ENCODE data around the gene IGSF11. TPM values are rescaled to one million over a fixed set of nuclear protein-coding genes. Genes with fewer than 3 reads are reported as not detected.

The IGSF11 gene
- total and polyA plus RNA-seq, 2 of the 4 experiments (the other 2 are of a cell fraction), result 0.18 TPM; not detected in 1

GRCh38 chr3:118932822-118933558, 101.7 kb downstream of the IGSF11 start:
- H3K23ac ChIP-seq (ENCODE audit: low read depth, low read length), result no peak overlapping the region
- H3K27ac ChIP-seq (ENCODE audit: insufficient read depth, low read length), result no peak overlapping the region
- dilution Hi-C loops (cut with HindIII; ENCODE audit: low sequenced_read_pairs, unreplicated experiment) (no loop called here), in situ Hi-C loops (cut with MboI; ENCODE audit: low sequenced_read_pairs) (no loop called here), intact Hi-C loops (cut with micrococcal nuclease) (no loop called here)
- no peak overlapping the region for H3K14ac ChIP-seq (replicated peaks; ENCODE audit: low read depth, low read length)
- no peaks in the 10 kb centered on the region for H3K9me1 ChIP-seq (ENCODE audit: insufficient read depth, low read length)
- CTCF ChIA-PET, result interaction anchor here (1.5 kb wide), 1 partner anchor 49 kb away, joined by 3 read pairs; no protein-coding TSS in a partner anchor
- no peak overlapping the region for H3K56ac ChIP-seq (ENCODE audit: extremely low read depth, insufficient read depth, low read length)
- no peak overlapping the region for H4K8ac ChIP-seq (ENCODE audit: low read depth in 2 of 2, low read length in 2 of 2)
- H2BK5ac ChIP-seq (ENCODE audit: low read depth, low read length, poor library complexity, severe bottlenecking), result no peak overlapping the region
- H3K4me3 ChIP-seq (ENCODE audit: insufficient read depth, low read depth, low read length), result no peak overlapping the region
- no peaks in the 10 kb centered on the region for H3K27me3 ChIP-seq (ENCODE audit: control insufficient read depth, insufficient read depth, low read length)
- no TSS peak for BruUV-seq (replicated peaks)
- no peak overlapping the region for H2AK5ac ChIP-seq (ENCODE audit: low read depth, low read length)
- H3K18ac ChIP-seq (ENCODE audit: low read depth, low read length), result no peak overlapping the region
- no peaks in the 10 kb centered on the region for H3K79me1 ChIP-seq (ENCODE audit: low read depth in 1 of 2, low read length in 2 of 2)
- no peak overlapping the region for H3K4me2 ChIP-seq (ENCODE audit: low read depth, low read length)
- DNase-seq (no peak), ATAC-seq (ENCODE audit: low read depth) (no peak)
- no peak overlapping the region for H4K91ac ChIP-seq (ENCODE audit: insufficient read depth, low read depth, low read length)
- no peak overlapping the region for H2BK20ac ChIP-seq (ENCODE audit: low read depth, low read length)
- no peak for TF ChIP-seq NFE2L2 (IDR thresholded peaks at IDR 0.05; ENCODE audit: low read depth, low read length)
- no peak for TF ChIP-seq POLR2A (IDR thresholded peaks at IDR 0.05; ENCODE audit: low read depth, low read length)
- no peak for TF ChIP-seq FOS (IDR thresholded peaks at IDR 0.05; ENCODE audit: low read depth, low read length)
- no peak for TF ChIP-seq CTCF (conservative IDR thresholded peaks at IDR 0.05; ENCODE audit: low read depth, low read length)
- TF ChIP-seq RFX5 (IDR thresholded peaks at IDR 0.05; ENCODE audit: low read depth, low read length), result no peak
- no peak for TF ChIP-seq CHD1 (IDR thresholded peaks at IDR 0.05; ENCODE audit: low read depth, low read length)
- TF ChIP-seq MAFK (IDR thresholded peaks at IDR 0.05; ENCODE audit: low read depth, low read length), result no peak
- no peak for TF ChIP-seq BHLHE40 (IDR thresholded peaks at IDR 0.05; ENCODE audit: low read depth, low read length)
- no peak for TF ChIP-seq RAD21 (IDR thresholded peaks at IDR 0.05; ENCODE audit: low read length)
- TF ChIP-seq RCOR1 (IDR thresholded peaks at IDR 0.05; ENCODE audit: insufficient replicate concordance, low read length), result no peak
- TF ChIP-seq MAZ (IDR thresholded peaks at IDR 0.05; ENCODE audit: borderline replicate concordance, low read depth, low read length), result no peak
- no peaks in the 10 kb centered on the region for H3K36me3 ChIP-seq (ENCODE audit: control insufficient read depth, insufficient read depth, low read length)
- no peaks in the 10 kb centered on the region for H3K9me3 ChIP-seq (ENCODE audit: control insufficient read depth, insufficient read depth, low read length)
- no peak overlapping the region for H2AFZ ChIP-seq (replicated peaks; ENCODE audit: low read length, poor library complexity)
- H4K5ac ChIP-seq (ENCODE audit: low read depth, low read length), result no peak overlapping the region
- H3K4ac ChIP-seq (ENCODE audit: low read depth, low read length), result no peak overlapping the region
- POLR2A ChIA-PET (ENCODE audit: unreplicated experiment), result no interaction called here
- H2BK15ac ChIP-seq (ENCODE audit: low read depth, low read length), result no peak overlapping the region
- no peaks in the 10 kb centered on the region for H3K4me1 ChIP-seq (ENCODE audit: control insufficient read depth, insufficient read depth, low read length)
- no peak overlapping the region for H3K9ac ChIP-seq (ENCODE audit: low read depth, low read length)
- H4K20me1 ChIP-seq (ENCODE audit: insufficient read depth, low read length), result no peaks in the 10 kb centered on the region
- WGBS, 2 experiments (ENCODE audit: extremely low coverage in 2 of 2, insufficient read length in 1 of 2), result no CpG with 5 or more reads among the region's 5 CpGs
- no peak overlapping the region for H2BK120ac ChIP-seq (ENCODE audit: low read depth, low read length)
- H2AK9ac ChIP-seq (replicated peaks; ENCODE audit: low read depth, low read length, poor library complexity), result no peak overlapping the region
